ENCODE results near the gene TRIB2. TPM values are rescaled to one million over a fixed set of nuclear protein-coding genes. Genes with fewer than 3 reads are reported as not detected.
A peak's percentile ranks its signal among the peaks of the same experiment; 100 is the strongest.

Gene TRIB2
- total RNA-seq, 6 donors from 2014 or later: 25.4 to 104 (median 42.4) TPM

GRCh38 chr2:12728221-12728777 lies 11.6 kb downstream of the TRIB2 start:
- Histone ChIP-seq H3K27ac (peak overlapping the region in 2 of 4 donors; percentile 18 to 95), H3K36me3 (peaks cover 3 to 79% (median 7%) of the 10 kb centered on the region in 4 donors), H3K4me3 (no peak overlapping the region), H3K27me3 (no peaks in the 10 kb centered on the region), H3K4me1 (peaks cover 47 to 73% (median 62%) of the 10 kb centered on the region in 4 donors), H3K9me3 (no peaks in the 10 kb centered on the region)
- WGBS, 2 donors: 57 to 59% methylated on average over 9 of the region's 9 CpGs
- ATAC-seq (ENCODE audit: low FRiP score in 2 of 2) (peak in 1 of 2 donors; percentile 37), DNase-seq (no peak)
- TF ChIP-seq CTCF (IDR thresholded peaks at IDR 0.05) (no peak), POLR2A (IDR thresholded peaks at IDR 0.05) (no peak), POLR2AphosphoS5 (IDR thresholded peaks at IDR 0.05) (no peak), EP300 (IDR thresholded peaks at IDR 0.05) (no peak)

- Histone ChIP-seq H3K4me1 (peaks cover 53 to 79% (median 76%) of the 10 kb centered on the region in 4 donors), H3K36me3 (peaks cover 0 to 64% (median 6%) of the 10 kb centered on the region in 4 donors), H3K9me3 (no peaks in the 10 kb centered on the region), H3K27ac (peak overlapping the region in 2 of 4 donors; percentile 14 to 68), H3K27me3 (no peaks in the 10 kb centered on the region), H3K4me3 (no peak overlapping the region)
- no peak for ATAC-seq (ENCODE audit: low FRiP score in 2 of 2)
- TF ChIP-seq POLR2AphosphoS5 (IDR thresholded peaks at IDR 0.05) (no peak), EP300 (IDR thresholded peaks at IDR 0.05) (no peak), POLR2A (IDR thresholded peaks at IDR 0.05) (no peak), CTCF (IDR thresholded peaks at IDR 0.05) (no peak)
- no peak for DNase-seq
- 84 to 91% methylated on average over 5 of the region's 5 CpGs for WGBS, 2 donors
These were observed 13.5 kb downstream of the TRIB2 start for GRCh38 chr2:12730265-12730664.

- peaks cover 0 to 67% (median 3%) of the 10 kb centered on the region in 4 donors for H3K36me3 ChIP-seq
- 83 to 86% methylated on average over 10 to 16 of the region's 16 CpGs for WGBS, 2 donors
- H3K9me3 ChIP-seq: no peaks in the 10 kb centered on the region
- DNase-seq: peak in 1 of 2 donors; percentile 56
- ATAC-seq (ENCODE audit: low FRiP score in 2 of 2): peak; percentile 24 to 38
- H3K27me3 ChIP-seq: no peaks in the 10 kb centered on the region
- H3K4me1 ChIP-seq: peaks cover 47 to 69% (median 66%) of the 10 kb centered on the region in 4 donors
- H3K4me3 ChIP-seq: no peak overlapping the region
- TF ChIP-seq EP300 (IDR thresholded peaks at IDR 0.05): no peak
- TF ChIP-seq POLR2A (IDR thresholded peaks at IDR 0.05): no peak
- TF ChIP-seq POLR2AphosphoS5 (IDR thresholded peaks at IDR 0.05): no peak
- no peak for TF ChIP-seq CTCF (IDR thresholded peaks at IDR 0.05)
- peak overlapping the region; percentile 25 to 68 (median 64) for H3K27ac ChIP-seq
These were observed 15.1 kb downstream of the TRIB2 start for GRCh38 chr2:12731701-12732280.

- Histone ChIP-seq H3K27me3 (no peaks in the 10 kb centered on the region), H3K4me1 (peaks cover 42 to 65% (median 59%) of the 10 kb centered on the region in 4 donors), H3K27ac (peak overlapping the region; percentile 45 to 68 (median 64)), H3K36me3 (peaks cover 0 to 63% (median 4%) of the 10 kb centered on the region in 4 donors), H3K9me3 (no peaks in the 10 kb centered on the region), H3K4me3 (no peak overlapping the region)
- TF ChIP-seq POLR2AphosphoS5 (IDR thresholded peaks at IDR 0.05) (peak; percentile 43 to 71), CTCF (IDR thresholded peaks at IDR 0.05) (no peak), POLR2A (IDR thresholded peaks at IDR 0.05) (no peak), EP300 (IDR thresholded peaks at IDR 0.05) (peak in 2 of 4 donors; percentile 42 to 63)
- WGBS, 2 donors: 71 to 79% methylated on average over 5 to 10 of the region's 10 CpGs
- ATAC-seq (ENCODE audit: low FRiP score in 2 of 2): no peak
- peak; percentile 47 to 75 for DNase-seq
These were observed 15.9 kb downstream of the TRIB2 start for GRCh38 chr2:12732651-12733050.

Measured in upper lobe of left lung (tissue), 6 donors.